ENCODE data around the gene TMOD1.

GRCh38 chr9:97572892-97573365, 71.5 kb downstream of the TMOD1 start:
- TF ChIP-seq CTCF (IDR thresholded peaks at IDR 0.05), result no peak
- TF ChIP-seq POLR2A (IDR thresholded peaks at IDR 0.05), result no peak

Measured in uterus (tissue), 2 donors.